GM10266 (cell line): ENCODE measurements around the gene NEK9.

Experiments
- DNase-seq: peaks from one replicate; pipeline ENCODE4 v3.0.0; 2012; ENCODE audit errors: extremely low spot score
- TF ChIP-seq, protein P1 (sequence below): IDR thresholded peaks from 2 replicates; pipeline ENCODE4 v1.5.1; 2012; ENCODE audit warnings: mild to moderate bottlenecking, low read depth; ENCODE audit not compliant: control insufficient read depth, insufficient read depth; ENCODE audit errors: missing control alignments

The NEK9 gene

DNA sequence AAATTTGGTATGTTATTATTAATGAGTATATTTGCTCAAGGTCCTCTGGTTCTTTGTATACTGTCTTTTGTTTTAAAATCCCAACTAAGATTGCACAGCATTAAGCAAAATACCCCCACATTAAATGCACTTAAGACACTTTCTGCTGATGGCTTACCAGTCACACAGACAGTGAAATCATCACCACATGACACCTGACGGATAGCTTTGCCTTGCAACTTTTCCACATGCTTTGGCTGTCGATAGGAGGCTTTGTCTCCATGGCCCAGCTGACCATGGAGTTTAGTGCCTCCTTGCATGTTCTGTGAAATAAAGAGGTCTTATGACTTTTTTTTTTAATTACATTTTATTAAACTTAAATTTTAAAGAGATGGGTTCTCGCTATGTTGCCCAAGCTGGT, 19.7 kb downstream of the NEK9 start:
- TF ChIP-seq, protein P1, sequence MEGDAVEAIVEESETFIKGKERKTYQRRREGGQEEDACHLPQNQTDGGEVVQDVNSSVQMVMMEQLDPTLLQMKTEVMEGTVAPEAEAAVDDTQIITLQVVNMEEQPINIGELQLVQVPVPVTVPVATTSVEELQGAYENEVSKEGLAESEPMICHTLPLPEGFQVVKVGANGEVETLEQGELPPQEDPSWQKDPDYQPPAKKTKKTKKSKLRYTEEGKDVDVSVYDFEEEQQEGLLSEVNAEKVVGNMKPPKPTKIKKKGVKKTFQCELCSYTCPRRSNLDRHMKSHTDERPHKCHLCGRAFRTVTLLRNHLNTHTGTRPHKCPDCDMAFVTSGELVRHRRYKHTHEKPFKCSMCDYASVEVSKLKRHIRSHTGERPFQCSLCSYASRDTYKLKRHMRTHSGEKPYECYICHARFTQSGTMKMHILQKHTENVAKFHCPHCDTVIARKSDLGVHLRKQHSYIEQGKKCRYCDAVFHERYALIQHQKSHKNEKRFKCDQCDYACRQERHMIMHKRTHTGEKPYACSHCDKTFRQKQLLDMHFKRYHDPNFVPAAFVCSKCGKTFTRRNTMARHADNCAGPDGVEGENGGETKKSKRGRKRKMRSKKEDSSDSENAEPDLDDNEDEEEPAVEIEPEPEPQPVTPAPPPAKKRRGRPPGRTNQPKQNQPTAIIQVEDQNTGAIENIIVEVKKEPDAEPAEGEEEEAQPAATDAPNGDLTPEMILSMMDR: no peak
- no peak for DNase-seq

DNA sequence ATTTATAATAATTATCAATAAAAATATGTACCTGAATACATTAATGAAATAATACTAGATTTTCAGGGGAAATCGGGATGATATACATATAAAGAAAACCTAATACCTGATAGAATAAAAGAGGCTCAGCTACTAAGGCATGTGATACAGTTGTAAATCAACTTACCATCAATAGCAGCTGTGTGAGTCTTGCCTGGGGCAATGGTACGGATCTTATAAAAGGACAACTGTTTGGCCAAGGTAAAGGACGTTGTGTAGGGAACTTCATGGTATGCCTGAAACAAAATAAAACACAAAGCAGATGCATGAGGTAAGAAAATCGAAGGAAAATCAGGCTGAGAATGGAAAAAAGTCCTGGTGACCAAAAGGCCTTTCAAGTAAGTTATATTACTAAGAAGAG, 25.4 kb downstream of the NEK9 start:
- no peak for DNase-seq
- TF ChIP-seq, protein P1: no peak

DNA sequence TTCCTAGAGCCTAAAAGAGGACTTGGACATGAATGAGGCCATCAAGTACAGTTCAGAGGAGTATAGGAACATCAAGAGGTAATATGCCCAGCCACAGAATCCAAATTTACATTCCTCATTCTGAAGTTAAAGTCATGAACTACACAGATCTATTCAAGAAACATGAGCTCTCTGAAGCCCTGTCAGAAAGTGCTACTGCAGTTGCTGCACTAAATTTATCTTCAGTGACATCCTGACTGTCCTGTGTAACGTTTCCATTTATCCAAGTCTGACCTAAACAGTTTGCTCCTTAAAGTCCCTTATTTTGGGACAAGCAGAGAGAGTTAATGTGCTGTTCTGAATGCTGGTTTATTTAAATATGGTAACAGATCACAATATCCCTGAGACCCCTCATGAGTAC, 28.2 kb downstream of the NEK9 start:
- DNase-seq: no peak
- TF ChIP-seq, protein P1: no peak

DNA sequence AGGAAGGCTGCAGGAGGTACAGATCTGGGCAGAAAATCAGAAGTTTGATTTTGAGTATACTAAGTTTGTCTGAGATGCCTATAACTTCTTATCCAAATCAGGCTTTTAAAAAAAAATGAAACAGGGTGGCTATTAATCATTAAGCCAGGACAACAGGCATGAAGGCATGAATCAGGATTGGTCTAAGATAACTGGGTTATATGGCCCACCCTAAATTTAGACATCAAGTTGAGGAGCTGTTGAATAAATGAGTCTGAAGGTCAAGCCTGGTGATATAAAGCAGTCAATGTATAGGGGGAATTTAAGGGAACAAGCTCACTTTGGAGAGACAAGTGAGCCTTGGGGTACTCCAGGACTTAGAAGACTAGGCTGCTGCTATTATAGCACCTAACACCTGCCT, 28.6 kb downstream of the NEK9 start:
- DNase-seq: no peak
- TF ChIP-seq, protein P1: no peak

DNA sequence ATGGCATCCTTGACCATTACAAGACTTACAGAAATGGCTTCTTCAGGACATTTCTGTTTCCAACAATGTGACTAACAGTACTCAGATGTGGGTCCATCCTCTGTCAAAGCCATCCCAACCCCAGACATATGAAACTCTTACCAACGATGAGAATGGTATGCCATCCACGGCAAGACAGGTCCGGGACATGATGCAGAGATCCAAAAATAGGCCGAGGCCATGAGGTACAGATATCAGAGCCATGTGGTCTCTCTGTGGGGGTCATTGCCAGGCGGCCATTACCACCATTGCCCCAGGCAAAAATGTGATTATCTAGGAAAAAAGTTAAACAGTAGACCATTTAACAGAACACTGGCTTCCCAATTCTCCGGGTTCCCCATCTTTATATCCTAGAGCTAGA, 29.9 kb downstream of the NEK9 start:
- DNase-seq: no peak
- TF ChIP-seq, protein P1: no peak

DNA sequence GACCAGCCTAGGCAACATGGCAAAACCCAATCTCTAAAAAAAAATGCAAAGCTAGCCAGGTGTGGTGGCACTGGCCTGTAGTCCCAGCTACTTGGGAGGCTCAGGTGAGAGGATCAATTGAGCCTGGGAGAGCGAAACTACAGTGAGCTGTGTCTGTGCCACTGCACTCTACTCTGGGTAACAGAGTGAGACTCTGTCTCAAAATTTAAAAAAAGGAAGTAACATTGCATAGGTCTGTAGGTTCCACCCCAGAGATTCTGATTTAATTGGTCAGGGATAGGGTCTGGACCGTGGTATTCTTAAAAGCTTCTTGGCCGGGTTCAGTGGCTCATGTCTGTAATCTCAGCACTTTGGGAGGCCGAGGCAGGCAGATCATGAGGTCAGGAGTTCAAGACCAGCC, 31.2 kb downstream of the NEK9 start:
- TF ChIP-seq, protein P1: no peak
- no peak for DNase-seq

DNA sequence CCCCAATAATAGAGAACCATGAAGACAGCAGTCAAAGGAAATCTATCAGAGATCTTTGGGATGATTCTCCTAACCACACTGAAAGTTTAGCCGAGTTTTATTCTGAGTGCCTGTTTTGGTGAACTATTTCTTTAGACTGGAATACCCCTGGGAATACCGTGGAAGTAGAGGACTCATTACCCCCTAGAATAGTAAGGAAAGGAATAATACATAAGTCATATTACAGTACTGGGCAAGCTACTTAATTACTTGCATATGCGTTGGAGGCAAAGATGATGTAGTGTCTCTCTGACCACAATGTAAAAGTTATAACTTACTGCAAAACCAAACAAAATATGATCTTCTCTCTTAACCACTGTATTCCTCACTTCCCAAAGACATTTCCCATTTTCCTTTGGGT, 32.0 kb downstream of the NEK9 start:
- no peak for DNase-seq
- TF ChIP-seq, protein P1: no peak

DNA sequence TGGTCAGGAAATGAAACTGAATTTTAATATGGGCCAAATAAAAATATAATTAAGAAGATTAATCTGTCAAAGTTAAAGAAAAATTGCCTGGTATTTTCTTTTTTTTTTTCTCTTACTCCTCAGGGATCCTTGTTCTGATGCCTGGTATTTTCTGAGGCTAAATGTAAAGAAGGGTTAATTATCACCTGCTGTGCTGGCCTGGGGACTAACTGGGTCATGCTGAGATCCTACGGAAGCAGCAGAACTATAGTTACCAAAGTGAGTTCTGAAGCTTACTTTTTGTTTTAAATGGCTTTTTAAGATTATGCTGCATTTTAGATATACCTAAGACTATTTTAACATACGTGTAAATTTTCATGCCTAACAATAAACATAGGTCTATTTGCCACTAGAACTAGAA, 34.1 kb downstream of the NEK9 start:
- TF ChIP-seq, protein P1: no peak
- DNase-seq: no peak
